GM15510 (cell line): ENCODE results near the gene TMEM184A.

Source experiments
- POLR2A ChIP-seq: IDR thresholded peaks from 3 replicates; pipeline ENCODE4 v1.6.1; 2011; ENCODE audit warnings: borderline replicate concordance; ENCODE audit not compliant: insufficient read length; ENCODE audit errors: extremely low read depth

TMEM184A gene

GRCh38 chr7:1552200-1552599 is 3.8 kb downstream of the TMEM184A start:
- no peak for TF ChIP-seq POLR2A

DNA sequence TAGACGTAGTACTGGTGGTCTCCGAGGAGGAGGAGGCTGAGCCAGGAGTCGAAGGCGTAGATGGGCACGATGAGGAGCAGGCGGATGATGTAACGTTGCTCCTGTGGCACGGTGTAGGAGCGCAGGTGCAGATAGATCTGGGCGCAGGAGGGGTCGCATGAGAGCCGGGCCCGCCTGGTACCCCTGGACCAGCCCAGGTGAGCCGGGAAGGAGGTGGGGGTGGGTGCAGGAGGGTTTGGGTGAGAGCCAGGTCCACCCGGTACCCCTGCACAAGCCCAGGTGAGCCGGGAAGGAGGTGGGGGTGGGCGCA is 5.2 kb downstream of the TMEM184A start:
- TF ChIP-seq POLR2A: no peak

- no peak for TF ChIP-seq POLR2A
Observed at GRCh38 chr7:1550005-1550845, 5.8 kb downstream of the TMEM184A start.

DNA sequence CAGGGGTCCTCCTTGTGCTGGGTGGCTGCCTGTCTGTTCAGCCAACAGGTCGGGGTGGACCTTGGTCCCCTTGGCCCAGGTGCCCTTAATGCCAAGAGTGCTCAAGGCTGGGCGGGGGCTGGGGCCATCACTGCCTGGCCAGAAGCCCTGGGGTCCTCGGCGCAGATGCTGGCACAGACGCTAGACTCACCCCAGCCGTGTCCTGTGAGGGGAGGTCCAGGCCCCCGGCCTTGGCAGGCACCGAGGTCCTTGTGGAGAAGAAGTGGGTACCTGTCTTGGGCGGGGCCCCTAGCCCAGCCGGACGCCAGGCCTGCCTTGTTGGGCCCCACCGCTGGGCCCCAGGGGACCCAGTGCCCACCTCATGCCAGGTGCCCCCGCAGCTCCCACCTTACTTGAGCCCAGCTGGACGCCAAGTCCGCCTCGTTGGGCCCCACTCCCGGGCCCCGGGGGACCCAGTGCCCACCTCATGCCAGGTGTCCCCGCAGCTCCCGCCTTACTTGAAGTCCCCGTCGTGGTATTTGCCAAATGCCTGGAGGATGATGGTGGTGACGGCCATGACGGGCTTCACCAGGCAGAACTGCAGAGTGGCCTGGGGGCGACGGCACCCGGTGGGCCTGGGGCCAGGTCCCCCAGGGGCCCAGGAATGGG is 6.5 kb downstream of the TMEM184A start:
- no peak for TF ChIP-seq POLR2A

DNA sequence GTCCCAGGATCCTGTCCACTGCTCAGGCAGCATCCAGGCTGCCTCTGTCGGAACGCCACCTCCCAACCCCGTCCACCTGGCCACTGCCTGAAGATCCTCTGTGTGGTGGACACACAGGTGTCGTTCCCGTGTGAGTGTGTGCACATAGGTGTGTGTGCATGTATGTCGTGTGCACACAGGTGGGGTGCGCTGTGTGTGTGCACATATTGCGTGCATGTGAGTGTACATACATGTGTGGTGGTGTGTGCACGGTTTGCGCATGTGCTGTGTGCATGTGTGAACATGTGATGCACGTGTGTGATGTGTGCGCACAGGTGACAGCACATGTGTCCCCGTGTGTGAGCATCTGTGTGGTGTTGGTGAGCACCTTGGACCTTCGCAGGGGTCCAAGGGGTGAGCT is 7.1 kb downstream of the TMEM184A start:
- no peak for TF ChIP-seq POLR2A

GRCh38 chr7:1548438-1548831 is 7.6 kb downstream of the TMEM184A start:
- TF ChIP-seq POLR2A: no peak

DNA sequence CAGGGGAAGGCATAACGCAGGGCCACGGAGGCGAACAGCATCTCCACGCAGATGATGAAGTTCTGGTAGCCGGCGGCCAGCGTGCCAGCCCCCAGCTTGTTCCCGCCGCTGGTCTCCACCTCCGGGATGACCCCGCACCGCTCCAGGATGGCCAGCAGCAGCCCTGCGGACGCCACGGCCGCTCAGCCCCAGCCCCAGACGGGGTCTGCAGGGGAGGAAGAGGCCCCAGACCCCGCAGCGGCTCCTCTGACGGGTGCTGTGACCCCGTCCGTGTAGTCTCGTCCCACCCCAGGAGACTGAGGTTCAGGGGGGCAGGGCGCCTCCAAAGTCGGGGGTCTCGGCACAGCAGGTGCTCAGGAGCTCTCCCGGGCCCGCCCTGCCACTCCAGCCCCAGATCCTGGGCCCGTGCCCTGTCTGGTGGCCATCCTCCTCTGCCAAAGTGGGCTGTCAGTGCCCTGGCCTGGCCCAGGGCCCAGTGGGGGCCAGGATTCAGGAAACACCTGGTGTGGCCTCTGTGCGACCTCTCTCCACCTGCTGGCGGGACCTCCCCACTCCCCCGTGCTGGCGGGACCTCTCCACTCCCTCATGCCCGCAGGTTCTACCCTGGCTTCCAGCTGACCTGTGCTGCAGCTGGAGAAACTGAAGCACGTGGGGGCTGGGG is 8.1 kb downstream of the TMEM184A start:
- TF ChIP-seq POLR2A: no peak

DNA sequence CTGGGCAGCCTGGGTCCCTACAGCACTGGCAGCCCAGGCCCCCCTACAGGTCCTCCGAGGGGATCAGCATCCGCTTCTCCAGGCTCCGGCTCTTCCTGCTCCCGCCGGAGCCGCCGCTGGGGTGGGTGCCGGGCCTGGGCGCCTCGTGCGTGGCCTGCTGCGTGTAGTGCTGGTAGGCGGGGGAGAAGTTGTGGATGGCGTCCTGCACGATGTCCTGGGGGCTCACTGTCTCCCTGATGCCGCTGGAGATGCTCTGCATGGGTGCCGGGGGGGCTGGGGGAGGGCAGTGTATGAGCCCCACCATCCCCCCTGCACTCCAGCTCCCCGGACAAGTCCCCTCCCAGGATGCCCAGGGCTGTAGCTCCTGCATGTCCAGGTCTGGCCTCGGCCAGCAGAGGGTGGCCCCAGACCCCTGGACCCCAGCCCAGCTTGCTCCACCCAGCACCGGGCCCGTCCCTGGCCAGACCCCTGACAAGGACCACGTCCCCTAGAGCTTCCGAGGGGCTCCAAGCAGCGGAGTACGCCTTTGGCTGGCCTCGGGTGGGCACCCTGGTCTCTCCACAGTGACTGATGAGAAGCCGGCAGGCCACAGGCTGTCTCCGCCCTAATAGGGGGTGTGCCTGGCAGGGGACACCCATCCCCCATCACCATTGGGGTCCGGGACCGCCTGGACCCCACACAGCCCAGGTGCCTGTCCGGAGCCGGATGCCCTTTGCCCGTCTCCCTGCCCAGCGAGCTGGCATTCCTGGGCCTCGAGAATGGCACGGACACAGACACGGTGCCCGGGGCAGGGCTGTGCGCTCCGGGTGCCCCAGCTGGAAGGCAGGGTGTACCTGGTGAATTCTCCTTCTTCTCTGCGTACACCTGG is 8.9 kb downstream of the TMEM184A start:
- no peak for TF ChIP-seq POLR2A

DNA sequence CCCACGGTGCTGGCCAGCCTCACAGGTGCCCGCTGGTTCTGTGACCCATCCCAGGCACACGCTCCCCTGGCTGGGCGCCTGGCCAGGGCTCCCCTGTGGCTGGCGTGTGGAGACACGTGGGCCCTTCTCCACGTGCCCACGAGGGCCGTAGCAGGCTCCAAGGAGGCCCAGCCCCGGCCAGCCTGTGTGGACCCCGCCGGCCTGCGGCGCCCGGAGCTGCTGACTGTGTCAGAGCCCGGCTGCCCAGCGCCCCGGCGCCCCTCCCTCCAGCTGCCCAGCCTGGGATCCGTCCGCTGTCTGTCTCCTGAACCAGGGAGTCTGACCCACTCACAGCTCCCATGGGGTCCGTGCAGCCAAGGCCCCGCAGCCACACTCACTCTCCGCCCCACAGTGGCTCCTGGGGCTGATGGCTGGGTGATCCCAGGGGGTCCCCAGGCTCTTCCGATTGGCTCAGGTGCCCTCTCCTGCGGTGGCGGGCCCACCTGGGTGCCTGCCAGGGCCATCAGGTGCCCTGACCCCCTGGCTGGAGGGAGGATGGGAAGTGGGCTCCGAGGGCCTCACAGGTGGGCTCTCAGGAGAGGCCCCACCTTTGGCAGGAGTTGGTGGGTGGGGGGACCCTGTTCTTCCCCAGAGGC is 9.6 kb downstream of the TMEM184A start:
- no peak for TF ChIP-seq POLR2A

GRCh38 chr7:1545417-1546246 is 10.4 kb downstream of the TMEM184A start:
- no peak for TF ChIP-seq POLR2A

DNA sequence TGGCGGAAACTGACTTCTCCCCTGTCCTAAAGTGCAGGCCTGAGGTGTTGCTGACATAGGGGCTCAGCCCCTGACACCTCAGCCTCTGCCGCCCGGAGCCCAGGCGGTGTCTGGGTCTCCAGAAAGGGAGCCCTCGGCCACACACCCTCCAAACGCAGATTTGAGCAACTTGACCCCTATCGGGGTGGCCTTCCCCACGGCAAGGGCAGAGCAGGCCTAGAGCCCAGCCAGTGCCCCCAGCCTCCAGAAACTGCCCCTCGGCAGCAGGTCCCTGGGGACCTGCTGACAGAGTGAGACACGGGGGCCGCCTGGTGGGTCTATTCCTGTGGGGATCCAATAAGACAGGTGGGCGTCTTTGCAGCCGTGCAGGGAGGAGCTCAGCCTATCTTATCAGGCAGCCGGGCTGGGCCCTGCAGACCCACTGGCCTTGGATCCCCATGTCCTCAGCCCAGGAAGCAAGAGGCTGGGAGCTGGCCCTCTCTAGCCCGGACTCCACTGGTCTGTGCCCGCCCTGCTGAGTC is 11.0 kb downstream of the TMEM184A start:
- no peak for TF ChIP-seq POLR2A

DNA sequence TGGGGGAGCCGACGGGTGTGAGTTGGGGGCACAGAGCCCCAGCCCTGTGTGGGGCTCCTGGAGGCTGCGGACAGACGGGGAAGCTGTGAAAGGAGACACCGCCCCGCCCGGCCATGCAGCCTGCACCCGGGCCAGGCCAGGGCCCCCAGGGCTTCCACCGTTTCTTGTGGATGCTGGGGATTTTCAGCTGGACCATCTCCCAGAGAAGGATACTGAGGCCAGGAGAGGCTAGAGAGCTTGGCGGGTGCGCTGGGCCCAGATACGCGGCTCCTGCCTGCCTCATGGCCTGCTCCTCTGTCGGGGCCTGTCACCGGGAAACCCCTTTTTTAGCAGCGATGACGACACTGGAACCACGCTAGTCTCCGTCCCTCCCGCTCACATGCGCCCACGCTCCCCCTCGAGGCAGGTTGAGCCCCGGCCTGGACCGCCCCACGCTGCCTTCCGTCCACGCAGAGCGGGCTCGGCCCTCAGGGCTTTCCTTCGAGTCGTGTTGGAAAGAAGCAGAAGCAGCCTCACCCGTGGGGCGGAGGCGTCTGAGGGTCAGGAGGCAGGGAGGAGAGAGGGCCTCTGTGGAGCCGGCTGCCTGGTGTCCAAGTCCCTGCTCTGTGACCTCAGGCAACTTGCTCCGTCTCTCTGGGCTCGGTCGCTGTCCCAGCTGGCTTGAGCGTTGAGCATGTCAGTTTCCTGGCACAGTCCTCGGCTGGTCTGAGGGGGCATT is 11.7 kb downstream of the TMEM184A start:
- no peak for TF ChIP-seq POLR2A

DNA sequence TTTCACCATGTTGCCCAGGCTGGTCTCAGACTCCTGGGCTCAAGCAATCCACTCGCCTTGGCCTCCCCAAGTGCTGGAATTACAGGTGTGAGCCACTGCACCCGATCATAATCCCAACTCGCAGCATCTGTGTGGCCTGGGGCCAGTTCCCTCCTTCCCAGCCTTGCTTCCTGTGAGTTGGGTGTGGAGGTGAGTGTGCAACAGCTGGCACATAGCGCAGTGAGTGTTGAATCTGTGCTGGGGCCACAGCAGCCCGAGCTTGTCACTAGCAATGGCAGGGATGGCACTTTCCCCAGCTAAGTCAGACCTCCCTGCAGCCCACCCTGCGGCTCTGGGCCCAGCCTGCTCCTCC is 12.2 kb downstream of the TMEM184A start:
- no peak for TF ChIP-seq POLR2A
